BJ (cell line): Measurements from ENCODE around the gene PDE4D. TPM values are rescaled to one million over a fixed set of nuclear protein-coding genes. Genes with fewer than 3 reads are reported as not detected.
"Not testable (repeated sequence)": the region's sequence is repeated elsewhere in the genome, so short reads cannot be mapped to it uniquely, and the experiment has no call there.

Source experiments
- CTCF ChIA-PET: fragments of 350-600 bp; formaldehyde crosslinking; extraction: SDS; loops from one replicate; lab custom pipeline; 2021; ENCODE audit warnings: antibody characterized with exemption, inconsistent platforms; lab: Yijun Ruan, JAX
- POLR2A ChIA-PET: fragments of 300-600 bp; sonication (Branson Sonifier 250); formaldehyde crosslinking; extraction: SDS; loops from one replicate; lab custom pipeline; 2021; ENCODE audit warnings: antibody characterized with exemption; lab: Charles Lee
- DNase-seq: peaks from one replicate; pipeline ENCODE4 v3.0.0-alpha.2; 2011; ENCODE audit warnings: low read depth
- H3K27me3 ChIP-seq: 2 replicates; pipeline ENCODE4 v1.6.0; 2011; ENCODE audit warnings: low read length; ENCODE audit not compliant: control insufficient read depth, insufficient read depth
- H3K36me3 ChIP-seq: 2 replicates; pipeline ENCODE4 v1.5.1; 2011; ENCODE audit warnings: low read length; ENCODE audit not compliant: control insufficient read depth, insufficient read depth
- H3K4me3 ChIP-seq: 2 replicates; pipeline ENCODE4 v1.5.1; 2011; ENCODE audit warnings: low read depth, mild to moderate bottlenecking, control low read depth, low read length
- polyA plus RNA-seq: library from polyadenylated mRNA; depleted of rRNA; stranded (reverse); fragments of >200 nt; gene quantifications from 2 replicates; pipeline ENCODE4 v1.2.3, GENCODE V29; 2011
- TF ChIP-seq, protein P1 (sequence below): IDR thresholded peaks from 2 replicates; pipeline ENCODE4 v1.5.1; 2011; ENCODE audit warnings: low read depth, mild to moderate bottlenecking, control low read depth, inconsistent platforms, low read length, moderate library complexity; ENCODE audit not compliant: insufficient read depth

The PDE4D gene
- polyA plus RNA-seq, 1 experiment = 2.8 TPM

DNA sequence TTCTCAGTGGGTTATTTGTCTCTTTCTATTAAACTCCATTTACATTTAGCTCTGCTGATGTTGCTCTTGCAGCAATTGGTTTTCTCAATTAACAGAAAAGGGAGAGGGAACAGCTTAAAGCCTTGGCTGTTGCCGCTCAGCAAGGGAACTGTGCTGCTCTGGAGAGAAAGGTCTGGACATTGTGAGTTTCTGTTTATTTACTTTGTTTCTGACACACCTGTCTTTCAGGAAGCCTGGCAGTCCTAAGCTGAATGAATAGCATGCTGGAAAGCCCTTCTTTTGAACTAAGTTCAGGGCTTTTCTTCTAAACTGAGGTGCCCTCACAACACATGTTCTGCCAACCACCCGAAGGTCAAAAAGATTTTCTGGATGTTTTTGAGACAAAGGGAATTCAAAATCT lies 491.9 kb downstream of the PDE4D start:
- Histone ChIP-seq H3K4me3 (no peak overlapping the region), H3K36me3 (no peaks in the 10 kb centered on the region), H3K27me3 (no peaks in the 10 kb centered on the region)
- TF ChIP-seq, protein P1, sequence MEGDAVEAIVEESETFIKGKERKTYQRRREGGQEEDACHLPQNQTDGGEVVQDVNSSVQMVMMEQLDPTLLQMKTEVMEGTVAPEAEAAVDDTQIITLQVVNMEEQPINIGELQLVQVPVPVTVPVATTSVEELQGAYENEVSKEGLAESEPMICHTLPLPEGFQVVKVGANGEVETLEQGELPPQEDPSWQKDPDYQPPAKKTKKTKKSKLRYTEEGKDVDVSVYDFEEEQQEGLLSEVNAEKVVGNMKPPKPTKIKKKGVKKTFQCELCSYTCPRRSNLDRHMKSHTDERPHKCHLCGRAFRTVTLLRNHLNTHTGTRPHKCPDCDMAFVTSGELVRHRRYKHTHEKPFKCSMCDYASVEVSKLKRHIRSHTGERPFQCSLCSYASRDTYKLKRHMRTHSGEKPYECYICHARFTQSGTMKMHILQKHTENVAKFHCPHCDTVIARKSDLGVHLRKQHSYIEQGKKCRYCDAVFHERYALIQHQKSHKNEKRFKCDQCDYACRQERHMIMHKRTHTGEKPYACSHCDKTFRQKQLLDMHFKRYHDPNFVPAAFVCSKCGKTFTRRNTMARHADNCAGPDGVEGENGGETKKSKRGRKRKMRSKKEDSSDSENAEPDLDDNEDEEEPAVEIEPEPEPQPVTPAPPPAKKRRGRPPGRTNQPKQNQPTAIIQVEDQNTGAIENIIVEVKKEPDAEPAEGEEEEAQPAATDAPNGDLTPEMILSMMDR = no peak
- no peak for DNase-seq
- ChIA-PET POLR2A (no interaction called here), CTCF (no interaction called here)

- H3K27me3 ChIP-seq, POLR2A ChIA-PET, CTCF ChIA-PET, DNase-seq, H3K36me3 ChIP-seq, H3K4me3 ChIP-seq: not testable (repeated sequence)
These were observed 498.6 kb downstream of the PDE4D start for GRCh38 chr5:59394956-59395355.

GRCh38 chr5:59393585-59394420 lies 499.7 kb downstream of the PDE4D start:
- no peaks in the 10 kb centered on the region for H3K36me3 ChIP-seq
- TF ChIP-seq, protein P1 = no peak
- DNase-seq = no peak
- ChIA-PET CTCF (interaction anchor here (2.7 kb wide), 1 partner anchor 406 kb away, joined by 10 read pairs; no protein-coding TSS in a partner anchor), POLR2A (no interaction called here)
- no peak overlapping the region for H3K4me3 ChIP-seq
- H3K27me3 ChIP-seq = no peaks in the 10 kb centered on the region; the same call in 1 of the 2 replicates

GRCh38 chr5:59391576-59391975 lies 501.9 kb downstream of the PDE4D start:
- H3K4me3 ChIP-seq = no peak overlapping the region
- no peak for DNase-seq
- H3K36me3 ChIP-seq = no peaks in the 10 kb centered on the region
- TF ChIP-seq, protein P1 = no peak
- H3K27me3 ChIP-seq = no peaks in the 10 kb centered on the region; the same call in 1 of the 2 replicates
- POLR2A ChIA-PET = no interaction called here
- CTCF ChIA-PET = interaction anchor here (0.6 to 3.1 kb wide), 7 partner anchors 10 to 409 kb away, joined by 3 to 12 read pairs (median 4); no protein-coding TSS in a partner anchor

- ChIA-PET CTCF (interaction anchor here (0.7 to 4.5 kb wide), 12 partner anchors 10 to 416 kb away, joined by 3 to 22 read pairs (median 4); no protein-coding TSS in a partner anchor), POLR2A (no interaction called here)
- DNase-seq = no peak
- TF ChIP-seq, protein P1 = no peak
- no peaks in the 10 kb centered on the region; the same call in 1 of the 2 replicates for H3K27me3 ChIP-seq
- no peak overlapping the region for H3K4me3 ChIP-seq
- H3K36me3 ChIP-seq = no peaks in the 10 kb centered on the region
These were observed 502.5 kb downstream of the PDE4D start for GRCh38 chr5:59390989-59391388.
